ENCODE measurements around the gene YAF2. TPM values are rescaled to one million over a fixed set of nuclear protein-coding genes. Genes with fewer than 3 reads are reported as not detected.

Gene YAF2
- total RNA-seq, 1 experiment from 2014 or later, result 15.0 TPM

DNA sequence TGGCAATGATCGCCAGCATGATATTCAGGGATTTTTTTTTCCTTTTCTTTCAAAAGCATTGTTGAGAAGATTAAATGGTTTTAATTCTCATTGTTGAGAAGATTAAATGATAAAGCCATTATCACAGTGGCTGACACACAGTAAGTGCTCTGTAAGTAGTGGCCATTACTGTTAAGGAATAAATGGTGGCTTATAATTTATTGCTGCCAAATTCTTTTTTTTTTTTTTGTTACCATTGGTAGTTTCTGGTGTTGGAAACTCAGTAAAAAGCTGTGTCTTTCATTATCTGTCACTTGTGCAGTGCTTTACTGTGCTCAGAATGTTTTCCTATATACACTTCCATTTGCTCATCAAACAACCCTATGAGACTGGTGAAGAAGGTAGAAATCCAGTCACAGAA, 15.3 kb downstream of the YAF2 start:
- intact Hi-C loops (cut with micrococcal nuclease), result no loop called here
- ChIA-PET POLR2A (no interaction called here), CTCF (no interaction called here), RAD21 (ENCODE audit: low non-redundant PET in 1 of 2, low total read pairs in 2 of 2, uncharacterized antibody in 2 of 2, unreplicated experiment in 2 of 2) (no interaction called here)
- no peaks in the 10 kb centered on the region for H3K36me3 ChIP-seq (ENCODE audit: control insufficient read depth in 1 of 2, insufficient read depth in 2 of 2, low read length in 2 of 2)
- BruUV-seq (replicated peaks), result no TSS peak
- no peak for TF ChIP-seq EZH2 (IDR thresholded peaks at IDR 0.05)
- TF ChIP-seq SIN3A (IDR thresholded peaks at IDR 0.05; ENCODE audit: low read depth), result no peak
- no peak for TF ChIP-seq ZFX (IDR thresholded peaks at IDR 0.05)
- no peak for TF ChIP-seq EZH2phosphoT487 (IDR thresholded peaks at IDR 0.05; ENCODE audit: borderline replicate concordance)
- TF ChIP-seq SRF (IDR thresholded peaks at IDR 0.05; ENCODE audit: low read depth), result no peak
- no peak for TF ChIP-seq TCF7L2 (IDR thresholded peaks at IDR 0.05; ENCODE audit: borderline replicate concordance, extremely low read depth, insufficient read depth, insufficient read length)
- no peak for TF ChIP-seq FOSL1 (IDR thresholded peaks at IDR 0.05; ENCODE audit: low read depth)
- TF ChIP-seq POLR2AphosphoS5 (IDR thresholded peaks at IDR 0.05; ENCODE audit: low read depth, low read length), result no peak
- TF ChIP-seq, protein P1, sequence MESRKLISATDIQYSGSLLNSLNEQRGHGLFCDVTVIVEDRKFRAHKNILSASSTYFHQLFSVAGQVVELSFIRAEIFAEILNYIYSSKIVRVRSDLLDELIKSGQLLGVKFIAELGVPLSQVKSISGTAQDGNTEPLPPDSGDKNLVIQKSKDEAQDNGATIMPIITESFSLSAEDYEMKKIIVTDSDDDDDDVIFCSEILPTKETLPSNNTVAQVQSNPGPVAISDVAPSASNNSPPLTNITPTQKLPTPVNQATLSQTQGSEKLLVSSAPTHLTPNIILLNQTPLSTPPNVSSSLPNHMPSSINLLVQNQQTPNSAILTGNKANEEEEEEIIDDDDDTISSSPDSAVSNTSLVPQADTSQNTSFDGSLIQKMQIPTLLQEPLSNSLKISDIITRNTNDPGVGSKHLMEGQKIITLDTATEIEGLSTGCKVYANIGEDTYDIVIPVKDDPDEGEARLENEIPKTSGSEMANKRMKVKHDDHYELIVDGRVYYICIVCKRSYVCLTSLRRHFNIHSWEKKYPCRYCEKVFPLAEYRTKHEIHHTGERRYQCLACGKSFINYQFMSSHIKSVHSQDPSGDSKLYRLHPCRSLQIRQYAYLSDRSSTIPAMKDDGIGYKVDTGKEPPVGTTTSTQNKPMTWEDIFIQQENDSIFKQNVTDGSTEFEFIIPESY (IDR thresholded peaks at IDR 0.05; ENCODE audit: extremely low read depth, insufficient replicate concordance, low read length), result no peak
- no peak for TF ChIP-seq ZNF274 (IDR thresholded peaks at IDR 0.05; ENCODE audit: low read depth, low read length)
- no peaks in the 10 kb centered on the region for H3K79me2 ChIP-seq (ENCODE audit: insufficient read depth, low read length)
- H3K4me2 ChIP-seq (ENCODE audit: low read length), result no peak overlapping the region
- H2AFZ ChIP-seq (ENCODE audit: low read depth, low read length, poor library complexity, severe bottlenecking), result no peak overlapping the region
- H3K4me1 ChIP-seq (ENCODE audit: control insufficient read depth in 1 of 2, insufficient read depth in 2 of 2, low read length in 2 of 2), result no peaks in the 10 kb centered on the region; a peak in 1 of 4 replicates
- DNase-seq (ENCODE audit: low read depth, low spot score), result no peak
- H3K9me3 ChIP-seq (ENCODE audit: control insufficient read depth in 1 of 2, insufficient read depth in 1 of 2, low read depth in 1 of 2, low read length in 2 of 2), result no peaks in the 10 kb centered on the region
- H4K20me1 ChIP-seq (ENCODE audit: insufficient read depth), result no peaks in the 10 kb centered on the region
- no peak overlapping the region for H3K4me3 ChIP-seq (replicated peaks in 1 of 2; ENCODE audit: low read depth in 1 of 2, low read length in 2 of 2)
- no peaks in the 10 kb centered on the region for H3K27me3 ChIP-seq (ENCODE audit: insufficient read depth, low read length)
- no peaks in the 10 kb centered on the region for H3K9me2 ChIP-seq (ENCODE audit: insufficient read depth)
- no peak for ATAC-seq
- H3K27ac ChIP-seq (ENCODE audit: low read depth, low read length), result no peak overlapping the region
- no peak overlapping the region for H3K9ac ChIP-seq (ENCODE audit: low read length)
